GM21515 (cell line): Measurements from ENCODE around the gene SERP2.

Source experiments
- ATAC-seq: cut with Tn5 transposase; IDR thresholded peaks from one replicate; pipeline ENCODE4 v1.9.1; 2021; ENCODE audit not compliant: unreplicated experiment

SERP2 gene

DNA sequence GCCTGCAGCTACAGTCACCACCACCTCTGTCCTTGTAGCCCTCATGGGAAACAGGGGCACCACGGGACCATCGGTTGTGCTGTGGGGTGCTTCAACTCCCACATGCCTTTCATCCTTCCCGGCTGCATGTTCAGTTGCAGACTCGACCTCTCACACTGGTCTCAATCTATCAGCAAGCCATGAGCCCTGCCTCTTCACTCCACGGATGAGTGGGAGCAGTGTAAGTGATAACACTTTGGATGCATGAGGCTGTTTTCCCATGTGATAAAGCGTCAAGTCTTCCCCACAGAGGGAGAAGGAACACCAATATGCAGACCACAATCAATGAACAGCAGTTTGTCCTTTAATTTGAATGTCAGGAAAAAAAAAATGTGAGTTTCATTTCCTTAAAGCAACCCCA, 12.2 kb downstream of the SERP2 start:
- ATAC-seq: no peak

DNA sequence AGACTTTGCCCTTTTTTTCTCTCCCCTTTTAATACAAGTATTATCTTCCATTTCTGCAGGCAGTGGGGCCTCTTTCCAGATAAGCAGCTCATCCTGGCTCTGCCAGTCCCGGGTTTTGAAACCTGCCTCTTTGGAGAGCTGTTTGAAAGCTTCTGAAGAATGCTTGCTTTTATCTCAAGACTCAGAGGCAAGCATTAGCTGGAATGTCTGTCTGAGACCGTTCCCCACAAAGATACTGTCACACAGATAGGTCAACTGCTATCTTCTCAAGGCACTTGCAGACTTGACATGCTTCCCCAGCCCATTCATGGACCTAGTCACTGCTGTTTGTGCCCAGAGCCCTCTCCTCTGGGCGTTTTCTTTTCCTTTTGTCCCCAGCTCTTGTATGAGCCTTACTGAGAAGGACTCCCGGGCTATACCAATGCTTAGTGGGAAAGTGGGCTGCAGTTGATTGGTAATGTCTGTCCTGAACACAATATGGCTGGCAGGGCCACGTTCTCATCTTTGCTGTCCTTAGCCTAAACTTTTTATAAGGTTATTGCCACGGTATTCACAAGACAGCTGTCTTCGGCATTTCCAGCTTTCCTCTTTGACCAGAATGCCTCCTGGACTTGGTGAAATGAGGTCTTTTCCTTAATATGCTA, 13.4 kb downstream of the SERP2 start:
- no peak for ATAC-seq

DNA sequence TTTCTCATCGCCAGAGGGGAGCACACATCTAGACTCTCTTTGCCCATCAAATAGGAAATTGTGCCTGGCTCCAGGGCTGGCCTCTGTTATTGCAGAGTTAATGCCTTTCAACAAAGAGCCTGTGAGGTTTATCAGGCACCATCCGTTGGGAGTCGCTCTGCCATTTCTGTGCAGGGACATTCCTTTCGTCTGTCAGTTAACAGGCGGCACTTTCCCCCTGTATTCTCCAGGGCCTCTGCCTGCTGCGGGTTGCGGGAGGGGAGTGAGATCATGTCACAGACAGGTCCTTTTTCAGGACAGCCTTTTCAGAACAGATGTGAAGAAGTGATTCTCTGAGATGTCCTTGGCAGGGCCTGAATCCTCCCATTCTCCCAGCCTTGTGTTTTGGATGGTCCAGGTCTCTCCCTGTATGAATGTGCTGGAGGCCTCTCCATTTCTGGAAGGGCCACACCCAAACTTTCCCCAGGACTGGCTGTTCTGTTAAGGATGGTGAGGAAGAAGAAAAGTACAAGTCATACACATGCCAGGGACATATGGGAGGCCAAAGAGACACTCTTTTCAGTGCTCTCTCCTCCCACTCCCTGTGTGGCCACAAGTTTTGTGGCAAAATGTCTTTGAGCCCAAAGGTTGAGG, 14.9 kb downstream of the SERP2 start:
- ATAC-seq: no peak

DNA sequence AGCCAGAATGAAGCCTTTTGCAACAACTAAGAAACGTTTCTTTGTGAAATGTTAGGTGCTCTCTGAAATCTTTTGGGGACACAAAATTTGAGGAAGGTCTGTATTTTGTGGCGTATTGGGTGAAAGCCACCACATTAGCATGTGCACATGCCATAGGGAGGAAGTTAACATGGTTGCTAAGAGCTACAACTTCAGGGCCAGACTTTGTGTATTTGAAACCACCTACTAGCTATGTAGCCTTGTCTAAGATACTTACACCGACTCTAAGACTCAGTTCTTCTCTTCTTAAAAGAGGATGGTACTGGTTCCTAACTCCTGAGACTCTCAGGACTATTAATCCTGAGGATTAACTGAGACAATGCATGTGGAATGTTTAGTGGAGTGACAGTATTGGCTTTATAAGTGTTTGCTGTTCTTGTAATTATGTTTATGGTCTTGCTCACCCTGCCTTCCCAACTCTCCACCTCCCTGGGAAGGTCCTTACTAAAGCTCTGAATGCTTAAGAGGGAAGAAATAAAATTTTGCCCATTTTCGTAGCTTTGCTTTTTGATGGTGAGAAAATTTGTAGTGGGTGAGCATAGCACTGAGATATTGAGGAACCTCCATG, 15.5 kb downstream of the SERP2 start:
- no peak for ATAC-seq

DNA sequence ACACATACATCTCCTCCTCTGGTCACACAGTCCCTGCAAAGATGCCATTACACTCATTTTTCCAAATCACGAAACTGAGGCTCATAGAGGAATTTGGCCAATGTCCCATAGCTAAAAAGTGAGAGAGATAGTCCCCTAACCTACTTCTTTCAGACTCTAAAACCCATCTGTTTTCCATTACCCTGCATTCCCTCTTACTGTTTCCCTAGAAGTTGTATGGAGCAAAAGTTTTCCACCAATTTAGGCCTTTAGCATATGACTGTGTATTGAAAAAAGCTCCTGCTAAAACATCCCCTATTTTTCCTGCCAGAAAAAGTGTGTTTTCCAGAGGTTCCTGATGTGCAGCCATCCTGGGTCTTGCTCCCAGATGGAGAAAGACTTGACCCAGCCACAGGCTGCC, 16.3 kb downstream of the SERP2 start:
- no peak for ATAC-seq

DNA sequence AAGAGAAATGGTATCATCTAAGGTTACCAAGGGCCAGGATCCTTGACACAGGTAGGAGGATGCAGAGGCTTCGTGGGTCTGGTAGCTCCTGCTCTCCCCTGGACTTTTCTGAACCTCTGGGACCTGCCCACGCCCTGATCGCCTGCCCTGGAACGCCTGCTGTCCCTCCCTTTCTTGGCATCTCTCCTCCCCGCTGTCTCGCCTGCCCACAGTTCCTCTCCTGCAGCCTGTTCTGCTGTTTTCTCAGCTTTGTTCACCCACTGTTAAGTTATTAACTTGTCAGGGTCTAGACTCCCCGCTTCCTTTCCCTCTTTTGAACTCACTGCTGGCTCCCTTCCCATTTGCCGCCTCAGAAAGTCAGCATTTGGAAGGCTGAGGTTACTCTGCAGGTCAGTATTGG, 19.8 kb downstream of the SERP2 start:
- no peak for ATAC-seq

DNA sequence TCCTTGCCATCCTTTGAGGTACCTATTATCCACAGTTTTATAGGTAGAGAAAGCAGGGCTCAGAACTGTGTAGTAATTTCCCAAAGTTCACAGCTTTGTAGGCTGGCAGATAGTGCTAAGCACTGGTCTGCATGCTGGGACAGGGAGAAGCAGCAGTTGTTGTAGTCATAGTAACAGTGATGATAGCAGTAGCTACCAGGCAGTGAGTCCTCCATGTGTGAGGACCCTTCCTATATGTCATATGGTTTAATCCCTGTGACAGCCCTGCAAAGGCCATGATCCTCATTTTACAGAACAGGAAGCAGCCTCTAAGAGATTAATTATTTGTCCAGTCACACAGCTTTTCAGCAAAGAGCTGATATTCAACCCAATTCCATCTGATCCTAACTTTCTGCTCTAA, 21.0 kb downstream of the SERP2 start:
- no peak for ATAC-seq

DNA sequence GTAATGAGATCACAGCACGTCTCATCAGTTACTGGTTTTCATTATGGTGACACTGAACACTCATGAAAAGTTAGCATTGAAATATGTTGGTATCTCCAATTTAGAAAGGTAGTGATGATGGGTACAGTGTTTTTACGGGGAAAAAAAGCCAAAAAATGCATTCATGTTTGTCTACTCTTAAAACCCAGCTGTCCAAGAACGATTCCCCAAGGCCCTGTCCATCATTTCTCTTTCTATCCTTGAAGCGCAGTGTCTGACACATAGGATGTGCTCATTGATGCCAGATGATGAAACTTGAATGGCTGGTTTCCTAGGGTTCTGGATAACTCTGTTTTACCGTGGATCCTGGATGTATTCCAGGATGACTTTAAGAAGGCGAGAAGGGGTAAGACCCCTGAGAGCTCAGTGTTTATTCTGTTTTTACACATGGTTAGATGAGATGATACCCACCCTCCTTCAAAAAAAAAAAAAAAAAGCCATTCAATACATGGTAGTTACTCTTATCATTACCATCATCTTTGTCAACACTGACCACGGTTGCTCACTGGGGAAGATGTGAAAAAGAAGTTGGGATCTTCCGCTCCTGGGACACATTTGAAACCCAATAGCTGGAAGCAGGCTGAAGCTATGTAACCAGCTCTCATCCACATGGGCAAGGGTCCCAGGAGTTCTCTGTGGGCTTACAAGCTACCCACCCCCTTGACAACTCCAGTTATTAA, 22.5 kb downstream of the SERP2 start:
- ATAC-seq: no peak

DNA sequence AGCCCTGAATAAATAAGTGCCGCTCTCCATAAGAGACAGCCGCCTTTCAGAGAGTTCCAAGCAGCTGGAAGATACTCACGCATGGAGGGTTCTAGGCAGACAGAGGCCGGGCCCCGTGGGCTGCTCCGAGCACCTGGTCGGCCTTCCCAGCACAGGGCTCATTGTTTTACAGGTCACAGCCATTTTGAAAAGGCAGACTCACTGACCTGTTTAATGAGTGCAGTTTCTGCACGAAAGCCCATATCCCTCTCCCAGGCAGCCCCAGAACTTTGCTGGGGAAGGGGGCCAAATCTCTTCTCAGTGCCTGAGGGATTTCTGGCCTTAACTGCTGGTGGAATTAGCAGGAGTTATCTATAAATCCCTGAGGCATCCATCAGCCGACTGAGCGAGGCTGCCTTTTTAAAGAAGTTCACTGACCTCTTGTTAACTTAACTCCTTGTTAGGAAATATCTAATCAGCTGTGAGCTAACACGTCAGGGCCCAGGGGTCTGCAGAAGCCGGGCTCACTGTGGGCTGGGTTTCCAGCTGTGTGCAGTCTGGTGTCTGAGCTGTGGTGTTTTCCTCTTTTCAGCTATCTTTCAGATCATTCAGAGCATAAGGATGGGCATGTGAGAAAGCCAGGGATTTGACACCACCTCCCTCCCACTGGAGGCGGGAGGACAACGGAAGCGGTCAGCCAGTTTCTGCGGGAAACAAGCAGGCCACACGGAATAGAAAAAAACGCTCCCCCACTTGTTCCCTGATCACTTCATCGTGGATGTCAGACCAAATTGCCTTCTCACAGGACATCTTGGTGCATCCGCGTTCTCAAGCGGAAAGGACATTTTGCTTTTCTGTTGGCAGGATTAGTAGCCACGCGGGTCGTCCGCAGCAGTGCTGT, 23.3 kb downstream of the SERP2 start:
- ATAC-seq: no peak

DNA sequence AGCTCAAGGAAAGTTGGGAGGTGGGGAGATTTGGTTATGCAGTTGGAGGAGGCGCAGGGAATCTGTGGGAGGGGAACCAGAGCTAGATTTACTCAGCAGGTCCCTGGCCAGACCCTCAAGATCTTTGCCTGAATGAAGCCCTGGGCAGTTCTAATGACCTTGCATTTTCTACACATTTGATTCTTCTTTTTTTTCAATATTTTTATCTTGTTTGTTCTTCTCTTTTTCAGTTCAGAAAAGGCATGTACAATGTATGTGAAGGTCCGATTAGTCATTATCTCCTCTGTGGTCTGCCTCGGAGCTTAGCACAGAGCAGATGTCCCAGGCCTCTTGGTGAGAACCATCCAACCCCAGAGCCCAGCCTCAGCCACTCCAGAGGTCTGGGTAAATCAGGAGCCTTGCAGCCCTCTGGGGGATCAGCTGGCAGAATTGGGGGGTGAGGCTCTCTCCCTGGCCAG, 24.2 kb downstream of the SERP2 start:
- no peak for ATAC-seq

DNA sequence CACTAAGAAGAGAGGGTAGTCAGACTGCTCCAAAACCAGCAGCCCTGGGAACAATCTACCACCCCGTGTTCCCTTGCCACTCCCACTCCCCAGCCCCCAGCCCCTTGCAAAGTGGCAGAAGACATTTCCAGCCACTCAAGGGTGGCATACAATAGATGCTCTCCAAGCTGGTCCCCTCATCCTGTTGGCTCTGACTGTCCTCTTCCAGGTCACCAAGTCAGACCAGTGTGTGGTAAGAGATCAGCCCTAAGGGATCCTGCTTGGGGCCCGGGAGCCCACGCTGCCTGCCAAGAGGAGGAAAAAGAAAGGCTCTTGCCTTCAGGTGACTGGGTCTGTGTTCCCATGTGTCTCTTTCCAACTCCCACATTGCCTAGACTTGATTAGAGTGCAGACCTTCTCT, 25.0 kb downstream of the SERP2 start:
- ATAC-seq: no peak

DNA sequence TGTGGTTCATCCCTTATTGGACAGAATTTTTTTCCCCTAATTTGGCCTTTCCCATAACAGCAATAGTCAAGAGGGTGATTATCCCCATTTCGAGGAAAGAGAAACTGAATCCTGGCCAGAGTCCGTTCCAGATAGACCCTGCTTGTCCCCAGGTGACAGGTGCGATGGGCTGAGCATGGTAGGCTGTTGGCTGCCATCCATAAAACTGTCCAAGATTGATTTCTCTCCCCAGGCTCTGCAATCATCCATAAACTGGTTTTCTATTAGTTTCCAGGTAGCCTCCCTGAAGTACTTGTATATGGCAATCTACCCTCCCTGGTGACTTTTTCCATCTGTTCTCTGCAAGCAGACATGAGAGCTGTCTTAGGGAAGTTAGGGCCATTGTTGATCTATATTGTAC, 25.4 kb downstream of the SERP2 start:
- ATAC-seq: no peak

DNA sequence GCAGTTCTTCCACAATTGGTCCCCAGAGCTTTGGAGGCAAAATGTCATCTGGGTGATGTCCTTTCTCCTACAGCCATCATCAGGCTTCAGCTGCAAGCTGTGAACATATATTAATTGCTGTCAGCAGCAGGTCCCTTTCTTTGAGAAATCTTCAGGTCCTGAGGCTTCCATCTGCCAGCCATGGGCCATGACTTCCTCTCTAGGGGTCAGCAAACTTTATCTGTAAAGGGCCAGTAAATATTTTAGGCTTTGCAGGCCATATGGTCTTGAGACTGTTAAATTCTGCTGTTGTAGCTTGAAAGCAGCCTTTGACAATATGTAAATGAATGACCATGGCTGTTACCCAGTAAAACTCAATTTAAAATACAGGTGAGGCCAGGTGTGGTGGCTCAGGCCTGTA, 27.1 kb downstream of the SERP2 start:
- ATAC-seq: no peak

DNA sequence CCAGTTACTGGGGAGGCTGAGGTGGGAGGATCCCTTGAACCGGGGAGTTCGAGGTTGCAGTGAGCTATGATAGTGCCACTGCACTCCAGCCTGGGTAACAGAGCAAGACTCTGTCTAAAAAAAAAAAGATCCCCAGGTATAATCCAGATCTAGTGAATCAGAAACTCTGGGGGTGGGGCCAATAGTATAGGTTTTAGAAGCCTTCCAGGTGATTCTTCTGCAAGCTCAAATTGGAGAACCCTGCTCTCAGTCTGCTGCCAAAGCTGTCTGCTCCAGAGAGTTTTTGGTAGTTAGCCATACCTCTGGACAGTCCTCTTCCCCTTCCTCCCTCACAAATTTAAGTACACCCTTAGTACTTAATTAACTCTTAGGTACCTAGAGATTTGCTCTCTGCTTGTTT, 28.0 kb downstream of the SERP2 start:
- ATAC-seq: no peak

DNA sequence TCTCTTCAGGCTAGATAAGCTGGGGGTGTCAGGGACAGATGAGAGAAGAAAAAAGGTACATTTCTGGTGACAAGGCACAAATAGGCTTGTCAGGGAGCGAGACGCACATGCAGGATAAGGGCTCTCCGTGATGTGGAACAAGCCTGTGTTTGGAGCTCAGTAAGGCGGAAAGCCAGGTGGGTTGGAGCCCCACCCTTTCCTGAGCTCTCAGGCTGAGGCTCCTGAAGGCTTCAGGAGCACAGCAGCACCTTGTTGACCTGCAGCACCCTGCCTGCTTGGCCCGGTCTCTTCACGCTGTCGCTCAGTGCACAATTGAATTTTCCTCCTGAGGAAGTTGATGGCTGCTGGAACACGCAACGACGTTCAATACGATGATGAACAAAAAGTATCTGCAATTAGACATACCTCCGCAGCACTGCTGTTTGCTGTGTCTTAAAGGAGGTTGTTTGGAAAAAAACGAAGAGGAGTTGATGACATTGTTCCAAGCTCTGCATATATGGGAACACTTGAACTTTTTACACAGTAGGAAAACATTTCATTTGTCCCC, 29.3 kb downstream of the SERP2 start:
- ATAC-seq: no peak

DNA sequence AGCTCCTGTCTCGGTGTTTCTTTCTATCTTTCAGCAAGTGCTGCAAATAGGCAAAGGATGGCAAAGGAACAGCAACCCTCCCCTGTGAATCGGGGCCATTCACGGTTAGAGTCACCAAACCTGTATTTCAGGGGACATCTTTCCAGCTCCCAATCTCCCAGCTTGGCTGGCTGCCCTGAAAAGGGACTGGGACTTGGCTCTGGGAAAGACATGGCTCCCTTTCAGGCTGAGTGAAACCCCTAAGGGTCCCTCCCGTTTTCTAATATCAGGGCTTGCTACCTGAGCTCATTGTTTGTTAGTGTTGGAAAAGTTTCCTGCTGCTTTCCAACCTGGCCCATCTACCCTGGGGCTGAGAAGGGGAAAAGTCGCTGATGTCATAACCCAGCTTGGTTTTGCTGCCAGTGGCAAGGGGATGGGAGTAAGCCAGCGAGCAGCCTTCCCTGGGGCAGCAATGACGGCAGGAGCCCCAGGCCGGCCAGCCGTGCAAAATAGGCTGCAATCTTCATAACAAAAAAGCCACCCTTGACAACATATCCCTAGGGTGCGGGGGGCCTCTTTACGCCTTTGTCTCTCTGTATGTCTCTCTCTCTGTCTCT, 29.9 kb downstream of the SERP2 start:
- no peak for ATAC-seq

DNA sequence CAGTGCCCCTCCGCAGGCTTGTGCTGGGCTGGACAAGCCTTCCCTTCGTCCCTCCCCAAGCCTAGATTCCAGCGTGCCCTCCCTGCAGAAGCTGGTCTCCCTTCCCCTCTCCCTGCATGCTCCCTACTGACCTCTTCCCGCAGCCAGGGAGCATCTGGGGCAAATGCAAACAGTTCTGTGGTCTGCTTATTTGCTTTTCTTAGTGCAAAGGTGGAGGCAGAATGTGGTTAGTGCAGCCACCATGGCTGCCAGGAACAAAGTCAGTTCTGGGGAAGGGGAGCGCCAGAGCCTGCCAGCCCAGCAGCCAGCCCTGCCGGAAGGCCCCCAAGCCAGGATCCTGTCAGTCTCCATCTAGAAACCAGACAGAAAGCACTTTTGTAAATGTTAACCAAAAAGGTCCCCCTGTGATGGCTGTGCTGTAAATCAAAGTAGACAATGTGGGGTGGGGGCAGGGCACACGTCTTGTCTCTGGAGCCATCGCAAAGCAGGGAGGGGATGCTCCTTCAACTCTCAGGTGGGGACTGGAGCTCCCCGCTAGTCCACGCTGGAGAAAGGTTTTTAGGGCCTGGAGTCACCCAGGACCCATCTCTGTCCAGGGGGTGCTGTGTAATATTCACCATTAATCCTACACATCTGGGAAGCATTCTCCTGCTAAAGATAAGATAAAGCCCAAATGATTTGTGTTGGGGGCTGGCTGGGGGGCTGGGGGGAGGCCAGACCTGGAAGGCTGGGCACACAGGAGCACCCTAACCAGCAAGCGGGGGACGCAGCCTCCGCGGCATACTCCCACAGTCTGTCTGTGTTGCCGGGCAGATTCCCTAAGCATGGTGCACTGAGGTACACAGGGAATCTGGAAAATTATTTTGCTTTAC, 30.9 kb downstream of the SERP2 start:
- ATAC-seq: no peak

DNA sequence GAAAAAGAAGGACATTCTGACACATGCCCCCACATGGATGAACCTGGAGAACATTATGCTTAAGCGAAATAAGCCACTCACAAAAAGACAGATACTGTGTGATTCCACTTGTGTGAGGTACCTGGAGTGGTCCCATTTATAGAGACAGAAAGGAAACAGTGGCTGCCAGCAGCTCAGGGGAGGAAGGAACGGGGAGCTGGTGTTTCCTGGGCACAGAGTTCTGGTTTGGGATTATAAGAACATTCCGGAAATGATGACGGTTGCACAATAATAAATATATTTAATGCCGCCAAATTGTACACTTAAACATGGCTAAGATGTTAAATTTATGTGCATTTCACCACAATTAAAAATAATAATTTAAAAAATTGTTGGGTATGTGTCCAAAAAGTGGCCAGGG, 33.0 kb downstream of the SERP2 start:
- ATAC-seq: no peak

DNA sequence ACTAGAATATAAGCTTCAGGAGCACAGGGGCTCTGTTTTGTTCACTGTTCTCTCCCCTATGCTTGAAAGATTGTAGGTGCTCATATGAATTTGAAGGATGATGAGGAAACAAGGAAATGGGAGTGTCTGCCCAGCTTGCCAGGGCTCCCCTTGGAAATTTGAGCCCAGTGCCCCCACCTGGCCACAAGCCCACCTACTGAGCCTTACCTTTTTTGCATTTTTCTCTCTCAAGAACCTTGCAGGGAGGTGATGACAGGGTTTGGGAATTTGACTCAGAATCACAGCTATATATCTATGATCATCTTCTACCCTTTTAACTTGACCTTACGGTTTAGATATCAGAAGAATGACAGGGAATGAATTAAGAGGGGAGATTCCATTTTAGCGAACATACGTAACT, 33.8 kb downstream of the SERP2 start:
- no peak for ATAC-seq
